ENCODE results near the gene NT5C.

NT5C gene

DNA sequence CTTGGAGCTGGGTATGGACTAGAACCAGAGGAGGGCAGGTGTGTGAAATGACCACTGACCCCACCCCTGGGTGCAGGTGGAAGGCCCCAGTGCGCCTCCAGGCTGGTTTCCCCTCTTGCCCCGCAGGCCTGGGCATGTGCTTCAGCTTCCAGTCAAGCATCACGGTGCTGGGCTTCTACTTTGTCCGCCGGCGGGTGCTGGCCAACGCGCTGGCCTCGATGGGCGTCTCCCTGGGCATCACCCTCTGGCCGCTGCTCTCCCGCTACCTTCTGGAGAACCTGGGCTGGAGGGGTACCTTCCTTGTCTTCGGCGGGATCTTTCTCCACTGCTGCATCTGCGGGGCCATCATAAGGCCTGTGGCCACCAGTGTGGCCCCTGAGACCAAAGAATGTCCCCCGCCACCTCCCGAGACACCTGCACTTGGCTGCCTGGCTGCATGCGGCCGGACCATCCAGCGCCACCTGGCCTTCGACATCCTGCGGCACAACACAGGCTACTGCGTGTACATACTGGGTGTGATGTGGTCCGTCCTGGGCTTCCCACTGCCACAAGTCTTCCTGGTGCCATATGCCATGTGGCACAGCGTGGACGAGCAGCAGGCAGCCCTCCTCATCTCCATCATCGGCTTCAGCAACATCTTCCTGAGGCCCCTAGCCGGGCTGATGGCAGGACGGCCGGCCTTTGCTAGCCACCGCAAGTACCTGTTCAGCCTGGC, 31.5 kb downstream of the NT5C start:
- Histone ChIP-seq H2AK5ac (ENCODE audit: low read depth, low read length) (peak overlapping the region; percentile 52), H3K23ac (ENCODE audit: low read depth, low read length, poor library complexity) (peak overlapping the region; percentile 34), H3K18ac (ENCODE audit: low read length) (no peak overlapping the region), H3K14ac (ENCODE audit: low read length) (no peak overlapping the region), H2BK15ac (ENCODE audit: low read length) (no peak overlapping the region), H2BK12ac (ENCODE audit: low read length) (no peak overlapping the region), H3K4ac (ENCODE audit: low read length) (no peak overlapping the region), H3K27ac (replicated peaks; ENCODE audit: low read length) (no peak overlapping the region), H2BK120ac (ENCODE audit: low read depth, low read length) (no peak overlapping the region), H3K79me1 (ENCODE audit: low read depth, low read length) (no peaks in the 10 kb centered on the region), H3K9ac (ENCODE audit: low read depth, low read length, poor library complexity) (peak overlapping the region; percentile 79), H4K8ac (ENCODE audit: low read depth, low read length) (no peak overlapping the region), H4K91ac (ENCODE audit: low read depth, low read length, poor library complexity) (peak overlapping the region; percentile 38), H2AFZ (ENCODE audit: low read length) (no peak overlapping the region), H3K4me1 (ENCODE audit: control insufficient read depth in 2 of 2, insufficient read depth in 1 of 2, low read depth in 1 of 2, low read length in 2 of 2) (peaks cover 0 to 3% of the 10 kb centered on the region in 2 donors), H2BK5ac (ENCODE audit: low read length) (peak overlapping the region; percentile 44), H3K4me2 (ENCODE audit: insufficient read depth, low read length, poor library complexity, severe bottlenecking) (no peak overlapping the region), H3K4me3 (ENCODE audit: low read length in 2 of 2) (no peak overlapping the region), H3K36me3 (replicated peaks in 1 of 2; ENCODE audit: control insufficient read depth in 2 of 2, insufficient read depth in 2 of 2, low read length in 2 of 2) (peaks cover 0 to 1% of the 10 kb centered on the region in 2 donors), H3K27me3 (ENCODE audit: control insufficient read depth in 3 of 3, insufficient read depth in 3 of 3, low read depth in 1 of 3, low read length in 3 of 3) (peaks cover 0 to 4% (median 0%) of the 10 kb centered on the region in 3 experiments), H3K9me3 (replicated peaks in 1 of 2; ENCODE audit: control insufficient read depth in 2 of 2, insufficient read depth in 1 of 2, low read depth in 1 of 2, low read length in 2 of 2) (no peaks in the 10 kb centered on the region)
- no peak for DNase-seq (ENCODE audit: low spot score)
- no CpG with 5 or more reads among the region's 31 CpGs for WGBS, 2 donors (ENCODE audit: extremely low coverage in 2 of 2, insufficient read length in 2 of 2, insufficient replicate concordance in 1 of 2)

DNA sequence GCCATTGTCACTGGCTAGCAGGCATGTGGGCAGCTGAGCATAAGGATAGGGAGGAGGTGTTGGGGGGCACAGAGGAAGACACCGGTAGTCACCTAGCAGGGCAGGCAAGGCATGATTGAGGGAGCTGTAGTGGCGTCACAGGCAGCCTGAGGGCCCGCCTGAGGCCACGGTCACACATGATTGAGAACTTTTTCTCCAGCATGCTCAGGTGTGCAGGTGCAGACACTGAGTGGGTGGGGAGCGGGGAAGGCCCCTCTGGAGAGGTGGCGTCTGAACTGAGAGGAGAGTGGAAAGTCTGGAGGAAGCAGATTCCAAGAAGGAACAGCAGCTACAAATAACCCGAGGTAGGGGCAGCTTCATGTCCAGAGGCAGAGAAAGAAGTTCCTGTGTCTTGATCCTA, 32.7 kb downstream of the NT5C start:
- DNase-seq (ENCODE audit: low spot score) = no peak
- Histone ChIP-seq H3K14ac (ENCODE audit: low read length) (no peak overlapping the region), H3K27ac (replicated peaks; ENCODE audit: low read length) (no peak overlapping the region), H4K91ac (ENCODE audit: low read depth, low read length, poor library complexity) (no peak overlapping the region), H3K4me3 (ENCODE audit: low read length in 2 of 2) (no peak overlapping the region), H2BK120ac (ENCODE audit: low read depth, low read length) (no peak overlapping the region), H3K4me1 (ENCODE audit: control insufficient read depth in 2 of 2, insufficient read depth in 1 of 2, low read depth in 1 of 2, low read length in 2 of 2) (peaks cover 0 to 3% of the 10 kb centered on the region in 2 donors), H3K23ac (ENCODE audit: low read depth, low read length, poor library complexity) (peak overlapping the region; percentile 39), H3K9ac (ENCODE audit: low read depth, low read length, poor library complexity) (no peak overlapping the region), H3K9me3 (replicated peaks in 1 of 2; ENCODE audit: control insufficient read depth in 2 of 2, insufficient read depth in 1 of 2, low read depth in 1 of 2, low read length in 2 of 2) (no peaks in the 10 kb centered on the region), H3K18ac (ENCODE audit: low read length) (no peak overlapping the region), H2BK12ac (ENCODE audit: low read length) (no peak overlapping the region), H2BK15ac (ENCODE audit: low read length) (no peak overlapping the region), H2AFZ (ENCODE audit: low read length) (no peak overlapping the region), H3K36me3 (replicated peaks in 1 of 2; ENCODE audit: control insufficient read depth in 2 of 2, insufficient read depth in 2 of 2, low read length in 2 of 2) (peaks cover 0 to 1% of the 10 kb centered on the region in 2 donors), H3K79me1 (ENCODE audit: low read depth, low read length) (no peaks in the 10 kb centered on the region), H2BK5ac (ENCODE audit: low read length) (no peak overlapping the region), H2AK5ac (ENCODE audit: low read depth, low read length) (no peak overlapping the region), H3K4ac (ENCODE audit: low read length) (no peak overlapping the region), H4K8ac (ENCODE audit: low read depth, low read length) (no peak overlapping the region), H3K4me2 (ENCODE audit: insufficient read depth, low read length, poor library complexity, severe bottlenecking) (no peak overlapping the region), H3K27me3 (ENCODE audit: control insufficient read depth in 3 of 3, insufficient read depth in 3 of 3, low read depth in 1 of 3, low read length in 3 of 3) (no peaks in the 10 kb centered on the region)
- WGBS, 2 donors (ENCODE audit: extremely low coverage in 2 of 2, insufficient read length in 2 of 2, insufficient replicate concordance in 1 of 2) = no CpG with 5 or more reads among the region's 7 CpGs

DNA sequence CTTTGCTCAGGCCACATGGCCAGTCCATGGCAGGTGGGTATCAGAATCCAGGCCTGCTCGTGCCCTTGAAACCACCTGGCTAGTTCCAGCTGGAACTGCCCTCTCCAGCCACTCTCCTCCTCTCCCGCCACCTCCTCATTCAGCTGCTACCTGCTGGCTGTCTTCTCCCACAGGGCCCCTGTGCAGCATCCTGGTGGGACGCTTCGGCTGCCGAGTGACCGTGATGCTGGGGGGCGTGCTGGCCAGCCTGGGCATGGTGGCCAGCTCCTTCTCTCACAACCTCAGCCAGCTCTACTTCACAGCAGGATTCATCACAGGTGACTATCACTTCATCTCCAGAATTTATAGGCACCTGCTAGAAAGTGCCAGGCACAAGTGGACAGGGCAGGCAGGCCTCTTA, 33.7 kb downstream of the NT5C start:
- WGBS, 2 donors (ENCODE audit: extremely low coverage in 2 of 2, insufficient read length in 2 of 2, insufficient replicate concordance in 1 of 2) = no CpG with 5 or more reads among the region's 7 CpGs
- H3K27me3 ChIP-seq (ENCODE audit: control insufficient read depth in 3 of 3, insufficient read depth in 3 of 3, low read depth in 1 of 3, low read length in 3 of 3) = no peaks in the 10 kb centered on the region

DNA sequence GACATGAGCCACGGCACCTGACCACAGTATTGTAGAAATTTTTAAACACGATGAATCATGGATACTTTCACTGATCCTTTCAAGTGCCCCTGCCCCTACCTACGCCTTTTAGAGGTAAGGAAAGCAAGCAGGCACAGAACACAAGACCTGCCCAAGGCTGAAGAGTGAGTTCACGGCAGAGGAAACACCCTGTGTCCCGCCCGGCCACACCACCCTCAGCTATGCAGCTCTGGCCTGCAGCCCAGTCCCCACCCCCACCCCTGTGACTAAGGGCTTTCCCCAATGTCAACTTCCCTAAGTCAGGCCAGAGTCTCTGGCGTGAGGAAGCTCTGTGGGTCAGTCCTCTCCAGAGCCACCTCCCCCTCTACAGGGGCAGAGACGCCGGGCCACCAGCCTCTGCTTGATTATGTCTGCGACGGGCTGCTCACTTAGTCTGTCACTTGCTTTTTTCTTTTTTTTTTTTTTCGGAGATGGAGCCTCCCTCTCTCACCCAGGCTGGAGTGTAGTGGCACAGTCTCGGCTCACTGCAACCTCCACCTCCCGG, 35.4 kb downstream of the NT5C start:
- no peak overlapping the region for H2BK12ac ChIP-seq (ENCODE audit: low read length)
- H3K9me3 ChIP-seq (replicated peaks in 1 of 2; ENCODE audit: control insufficient read depth in 2 of 2, insufficient read depth in 1 of 2, low read depth in 1 of 2, low read length in 2 of 2) = no peaks in the 10 kb centered on the region
- H2AK5ac ChIP-seq (ENCODE audit: low read depth, low read length) = no peak overlapping the region
- no peaks in the 10 kb centered on the region for H3K79me1 ChIP-seq (ENCODE audit: low read depth, low read length)
- H4K8ac ChIP-seq (ENCODE audit: low read depth, low read length) = peak overlapping the region; percentile 23
- H3K23ac ChIP-seq (ENCODE audit: low read depth, low read length, poor library complexity) = no peak overlapping the region
- no peak overlapping the region for H2BK5ac ChIP-seq (ENCODE audit: low read length)
- no peak overlapping the region for H3K14ac ChIP-seq (ENCODE audit: low read length)
- H3K27me3 ChIP-seq (ENCODE audit: control insufficient read depth in 3 of 3, insufficient read depth in 3 of 3, low read depth in 1 of 3, low read length in 3 of 3) = no peaks in the 10 kb centered on the region
- H2BK120ac ChIP-seq (ENCODE audit: low read depth, low read length) = no peak overlapping the region
- H3K4ac ChIP-seq (ENCODE audit: low read length) = no peak overlapping the region
- no peak overlapping the region for H3K4me2 ChIP-seq (ENCODE audit: insufficient read depth, low read length, poor library complexity, severe bottlenecking)
- H2AFZ ChIP-seq (ENCODE audit: low read length) = no peak overlapping the region
- no peak overlapping the region for H3K9ac ChIP-seq (ENCODE audit: low read depth, low read length, poor library complexity)
- H3K4me1 ChIP-seq (ENCODE audit: control insufficient read depth in 2 of 2, insufficient read depth in 1 of 2, low read depth in 1 of 2, low read length in 2 of 2) = peaks cover 6 to 15% of the 10 kb centered on the region in 2 donors
- no peak overlapping the region for H3K18ac ChIP-seq (ENCODE audit: low read length)
- WGBS, 2 donors (ENCODE audit: extremely low coverage in 2 of 2, insufficient read length in 2 of 2, insufficient replicate concordance in 1 of 2) = no CpG with 5 or more reads among the region's 14 CpGs
- no peak overlapping the region for H3K27ac ChIP-seq (replicated peaks; ENCODE audit: low read length)
- no peak overlapping the region for H4K91ac ChIP-seq (ENCODE audit: low read depth, low read length, poor library complexity)
- no peak for DNase-seq (ENCODE audit: low spot score)
- no peak overlapping the region for H2BK15ac ChIP-seq (ENCODE audit: low read length)
- peaks cover 0 to 1% of the 10 kb centered on the region in 2 donors for H3K36me3 ChIP-seq (replicated peaks in 1 of 2; ENCODE audit: control insufficient read depth in 2 of 2, insufficient read depth in 2 of 2, low read length in 2 of 2)
- H3K4me3 ChIP-seq (ENCODE audit: low read length in 2 of 2) = no peak overlapping the region

More for the DNA sequence above, 33.7 kb downstream of the NT5C start:
- no peak overlapping the region for H2BK12ac ChIP-seq (ENCODE audit: low read length)
- peaks cover 0 to 1% of the 10 kb centered on the region in 2 donors for H3K36me3 ChIP-seq (replicated peaks in 1 of 2; ENCODE audit: control insufficient read depth in 2 of 2, insufficient read depth in 2 of 2, low read length in 2 of 2)
- H2BK5ac ChIP-seq (ENCODE audit: low read length) = peak overlapping the region; percentile 75
- no peak overlapping the region for H2BK120ac ChIP-seq (ENCODE audit: low read depth, low read length)
- H3K18ac ChIP-seq (ENCODE audit: low read length) = no peak overlapping the region
- no peaks in the 10 kb centered on the region for H3K79me1 ChIP-seq (ENCODE audit: low read depth, low read length)
- peak overlapping the region; percentile 80 for H3K23ac ChIP-seq (ENCODE audit: low read depth, low read length, poor library complexity)
- H2AK5ac ChIP-seq (ENCODE audit: low read depth, low read length) = no peak overlapping the region
- peak overlapping the region; percentile 23 for H4K8ac ChIP-seq (ENCODE audit: low read depth, low read length)
- H3K14ac ChIP-seq (ENCODE audit: low read length) = no peak overlapping the region
- peak overlapping the region; percentile 21 for H3K9ac ChIP-seq (ENCODE audit: low read depth, low read length, poor library complexity)
- H3K4me3 ChIP-seq (ENCODE audit: low read length in 2 of 2) = no peak overlapping the region
- no peak overlapping the region for H2AFZ ChIP-seq (ENCODE audit: low read length)
- H3K4me1 ChIP-seq (ENCODE audit: control insufficient read depth in 2 of 2, insufficient read depth in 1 of 2, low read depth in 1 of 2, low read length in 2 of 2) = peaks cover 0 to 5% of the 10 kb centered on the region in 2 donors
- DNase-seq (ENCODE audit: low spot score) = no peak
- no peak overlapping the region for H4K91ac ChIP-seq (ENCODE audit: low read depth, low read length, poor library complexity)
- no peak overlapping the region for H3K4ac ChIP-seq (ENCODE audit: low read length)
- no peak overlapping the region for H3K4me2 ChIP-seq (ENCODE audit: insufficient read depth, low read length, poor library complexity, severe bottlenecking)
- H3K9me3 ChIP-seq (replicated peaks in 1 of 2; ENCODE audit: control insufficient read depth in 2 of 2, insufficient read depth in 1 of 2, low read depth in 1 of 2, low read length in 2 of 2) = no peaks in the 10 kb centered on the region
- no peak overlapping the region for H3K27ac ChIP-seq (replicated peaks; ENCODE audit: low read length)
- H2BK15ac ChIP-seq (ENCODE audit: low read length) = no peak overlapping the region

Measured in neuronal stem cell (in vitro differentiated cells).